K562 treated with DMSO at 1 percent for 48 hours (cell line): ENCODE measurements around the gene HFE. TPM values are rescaled to one million over a fixed set of nuclear protein-coding genes. Genes with fewer than 3 reads are reported as not detected.

Experiments used
- total RNA-seq: library from RNA; unstranded; fragments of 300-600 nt; gene quantifications from 2 replicates; pipeline ENCODE4 v1.2.3, GENCODE V29; 2022; ENCODE audit warnings: low replicate concordance; ENCODE audit errors: extremely low read depth

The HFE gene, protein sequence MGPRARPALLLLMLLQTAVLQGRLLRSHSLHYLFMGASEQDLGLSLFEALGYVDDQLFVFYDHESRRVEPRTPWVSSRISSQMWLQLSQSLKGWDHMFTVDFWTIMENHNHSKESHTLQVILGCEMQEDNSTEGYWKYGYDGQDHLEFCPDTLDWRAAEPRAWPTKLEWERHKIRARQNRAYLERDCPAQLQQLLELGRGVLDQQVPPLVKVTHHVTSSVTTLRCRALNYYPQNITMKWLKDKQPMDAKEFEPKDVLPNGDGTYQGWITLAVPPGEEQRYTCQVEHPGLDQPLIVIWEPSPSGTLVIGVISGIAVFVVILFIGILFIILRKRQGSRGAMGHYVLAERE
- not detected in 2 replicates for total RNA-seq

GRCh38 chr6:26087284-26088115 lies at the start of gene HFE:
Gene HFE, plus strand, starts transcription at chr6:26087429. Its CDS starts 12 bp downstream, at chr6:26087441.

Other genes with a start within 250 kb of the HFE start
- gene SLC17A3, start 213.2 kb upstream of the HFE start, total RNA-seq, result not detected in 2 replicates
- gene SLC17A2, start 156.7 kb upstream of the HFE start, total RNA-seq, result not detected in 2 replicates
- gene TRIM38, start 124.6 kb upstream of the HFE start, total RNA-seq, result not detected in 2 replicates